K562 (cell line): ENCODE measurements around the gene HAP1. TPM values are rescaled to one million over a fixed set of nuclear protein-coding genes. Genes with fewer than 3 reads are reported as not detected.

Experiments
- ATAC-seq: fragments of 200-7000 bp; cut with Tn5 transposase; 3 replicates; pipeline ENCODE4 v1.9.1; 2020; ENCODE audit warnings: moderate library complexity
- BruUV-seq: library from RNA; stranded (reverse); fragments of 400-500 nt; replicated peaks from 2 replicates; lab custom pipeline; 2021; lab: Mats Ljungman, UMichigan
- CTCF ChIA-PET: fragments of 300-600 bp; formaldehyde crosslinking; extraction: SDS; loops from one replicate; lab custom pipeline; 2021; ENCODE audit warnings: low intra/inter-chr PET ratio; lab: Yijun Ruan, JAX
- POLR2A ChIA-PET: fragments of 300-600, 350-650 bp; sonication (Branson Sonifier 250); formaldehyde crosslinking; extraction: SDS; loops from one replicate; lab custom pipeline; 2021; ENCODE audit warnings: antibody characterized with exemption, inconsistent platforms; lab: Yijun Ruan, JAX
- DNase-seq, 4 experiments: peaks; one replicate each; pipeline versions ENCODE4 v3.0.0 to v3.0.0-alpha.2; 2011 to 2018; ENCODE audit warnings: low spot score in 3 of 4, mixed read lengths in 3 of 4; ENCODE audit errors: extremely low read depth in 1 of 4
- FAIRE-seq: peaks from 2 replicates; lab custom pipeline; 2011; peaks lifted over from hg19 to GRCh38; lab: Jason Lieb, UNC
- H2AFZ ChIP-seq: 2 replicates; pipeline ENCODE4 v1.6.0; 2011; ENCODE audit warnings: low read depth, low read length, control low read depth, inconsistent platforms
- H3K27ac ChIP-seq: fragments of 200-600 bp; 3 replicates; pipeline ENCODE4 v1.8.0; 2011; ENCODE audit warnings: low read depth, mild to moderate bottlenecking, control low read depth, inconsistent platforms, low read length, moderate library complexity, mixed read lengths; ENCODE audit errors: extremely low read depth
- H3K27me3 ChIP-seq, 2 experiments: fragments of 300-600 bp in 1 of 2; 2 replicates in 1 of 2; 3 replicates in 1 of 2; pipeline versions ENCODE4 v1.6.0 to v1.8.0; 2011; ENCODE audit warnings: inconsistent platforms in 2 of 2, low read length in 2 of 2, mild to moderate bottlenecking in 1 of 2, mixed read lengths in 1 of 2, moderate library complexity in 1 of 2; ENCODE audit not compliant: control insufficient read depth in 2 of 2, insufficient read depth in 2 of 2
- H3K36me3 ChIP-seq: fragments of 300-600 bp; 3 replicates; pipeline ENCODE4 v1.8.0; 2011; ENCODE audit warnings: mild to moderate bottlenecking, low read length, inconsistent platforms; ENCODE audit not compliant: control insufficient read depth, insufficient read depth
- H3K4me1 ChIP-seq, 2 experiments: fragments of 200-600 bp in 1 of 2; replicated peaks in 1 of 2; 2 replicates in 1 of 2; 3 replicates in 1 of 2; pipeline versions ENCODE4 v1.5.1 to v1.8.0; 2011; ENCODE audit warnings: inconsistent platforms in 2 of 2, low read length in 2 of 2, mild to moderate bottlenecking in 1 of 2, mixed read lengths in 1 of 2, moderate library complexity in 1 of 2; ENCODE audit not compliant: control insufficient read depth in 2 of 2, insufficient read depth in 2 of 2
- H3K4me2 ChIP-seq: 2 replicates; pipeline ENCODE4 v1.6.1; 2011; ENCODE audit warnings: low read length, control low read depth, inconsistent platforms, mixed read lengths; ENCODE audit not compliant: insufficient read depth
- H3K4me3 ChIP-seq: fragments of 200-600 bp; sonication (generic), shearing (Covaris generic); 2 replicates; pipeline ENCODE4 v1.5.1; 2016; ENCODE audit warnings: control low read depth, inconsistent platforms
- H3K79me2 ChIP-seq: fragments of 200-600 bp; 3 replicates; pipeline ENCODE4 v1.8.0; 2011; ENCODE audit warnings: low read length, inconsistent platforms; ENCODE audit not compliant: control insufficient read depth, insufficient read depth
- H3K9ac ChIP-seq, 2 experiments: 2 replicates each; pipeline versions ENCODE4 v1.6.0 to v1.6.1; 2011; ENCODE audit warnings: low read depth in 2 of 2, low read length in 2 of 2, control low read depth in 1 of 2, inconsistent platforms in 1 of 2, mild to moderate bottlenecking in 1 of 2, mixed read lengths in 1 of 2; ENCODE audit not compliant: insufficient read depth in 1 of 2
- H3K9me1 ChIP-seq: one replicate; pipeline ENCODE4 v1.6.0; 2011; ENCODE audit warnings: inconsistent platforms, mild to moderate bottlenecking, low read length, moderate library complexity; ENCODE audit not compliant: control insufficient read depth, insufficient read depth
- H3K9me3 ChIP-seq: replicated peaks from 2 replicates; pipeline ENCODE4 v1.5.1; 2011; ENCODE audit warnings: low read depth, low read length, inconsistent platforms; ENCODE audit not compliant: control insufficient read depth, insufficient read depth
- H4K20me1 ChIP-seq: replicated peaks from 2 replicates; pipeline ENCODE4 v1.6.1; 2011; ENCODE audit warnings: low read length, inconsistent platforms, mixed read lengths; ENCODE audit not compliant: control insufficient read depth, insufficient read depth
- E2F6 ChIP-seq, 2 experiments: IDR thresholded peaks; 2 replicates each; pipeline ENCODE4 v1.6.1; 2011; ENCODE audit warnings: borderline replicate concordance in 1 of 2, control low read depth in 1 of 2, low read depth in 1 of 2, low read length in 1 of 2, mild to moderate bottlenecking in 1 of 2, mixed read lengths in 1 of 2, moderate library complexity in 1 of 2; ENCODE audit not compliant: insufficient read depth in 1 of 2, insufficient read length in 1 of 2, poor library complexity in 1 of 2, severe bottlenecking in 1 of 2; ENCODE audit errors: extremely low read depth in 1 of 2
- MAFK ChIP-seq: IDR thresholded peaks from 2 replicates; pipeline ENCODE4 v1.6.1; 2011; ENCODE audit warnings: low read length, improper control_type of control experiment
- MTA2 ChIP-seq: fragments of 450-650 bp; IDR thresholded peaks from 2 replicates; pipeline ENCODE4 v1.6.1; 2016; ENCODE audit warnings: low read depth
- NR3C1 ChIP-seq: sonication (generic); formaldehyde crosslinking; IDR thresholded peaks from 2 replicates; pipeline ENCODE4 v1.8.1; 2022; ENCODE audit warnings: missing genetic modification reagents
- PCBP2 ChIP-seq: fragments of 200-400 bp; formaldehyde crosslinking; IDR thresholded peaks from 2 replicates; pipeline ENCODE4 v1.6.1; 2018; ENCODE audit warnings: low read length, low read depth, mild to moderate bottlenecking, moderate library complexity; ENCODE audit not compliant: poor library complexity, severe bottlenecking
- POLR2A ChIP-seq: fragments of 450-650 bp; conservative IDR thresholded peaks from 2 replicates; pipeline ENCODE4 v1.6.1; 2016
- ZC3H4 ChIP-seq: sonication (generic); formaldehyde crosslinking; IDR thresholded peaks from 2 replicates; pipeline ENCODE4 v1.9.0; 2021; ENCODE audit warnings: missing genetic modification reagents, borderline replicate concordance
- WGBS: fragments of 100-300 bp; shearing (Covaris generic); methylation state at CpG from one replicate; pipeline ENCODE4 v1.1.6; 2016; ENCODE audit warnings: low coverage, mixed read lengths; ENCODE audit not compliant: insufficient coverage; ENCODE audit errors: missing lambda C conversion rate; 5-methylcytosine and 5-hydroxymethylcytosine counted together
- in situ Hi-C: fragments of 300-500 bp; cut with MboI; formaldehyde crosslinking; loops from 4 replicates; pipeline ENCODE4 v1.15.0; 2018; ENCODE audit warnings: inconsistent platforms, mixed read lengths
- intact Hi-C: fragments of 100-400 bp; cut with micrococcal nuclease; formaldehyde crosslinking; loops from 2 replicates; pipeline ENCODE4 v1.14.2; 2022
- polyA plus RNA-seq, 8 experiments: library from polyadenylated mRNA; depleted of rRNA in 4 of 8; stranded (reverse) in 5 of 8; unstranded in 3 of 8; fragments of >200 nt; fragmentation: Nextera tagmentation in 2 of 8; fragmentation: Illumina TruSeq in 1 of 8; extraction: Ambion mirVana in 2 of 8; extraction: Trizol in 1 of 8; gene quantifications; 2 replicates each; pipeline versions ENCODE4 v1.2.1 to v1.2.3, GENCODE V29; 2011 to 2014; ENCODE audit warnings: inconsistent platforms in 1 of 8, missing spikeins in 1 of 8
- total RNA-seq, 7 experiments: library from RNA; depleted of rRNA in 6 of 7; stranded (reverse); fragments of >200 nt in 6 of 7; fragmentation: Illumina TruSeq in 2 of 7; extraction: Trizol in 2 of 7; gene quantifications; 2 replicates each; pipeline versions ENCODE4 v1.2.1 to v1.2.3, GENCODE V29; 2011 to 2021; ENCODE audit warnings: low replicate concordance in 1 of 7
- TF ChIP-seq, protein P1 (sequence below): fragments of 450-650 bp; IDR thresholded peaks from 2 replicates; pipeline ENCODE4 v1.6.1; 2016

HAP1 gene
- total and polyA plus RNA-seq, 9 of the 15 experiments (the other 6 are each of a cell fraction or from before 2014, with no cell fraction given) = under 0.01 to 0.09 (median 0.04) TPM; not detected in 6

GRCh38 chr17:41777574-41778188 is 43.2 kb upstream of the HAP1 start:
- Histone ChIP-seq H3K27me3 (no peaks in the 10 kb centered on the region), H3K9me3 (no peaks in the 10 kb centered on the region), H3K4me3 (no peak overlapping the region), H3K79me2 (peaks cover 72% of the 10 kb centered on the region), H3K9ac (peak overlapping the region in 1 of 2 experiments; percentile 76; a peak in 2 of 4 replicates), H3K4me1 (peaks cover 15 to 36% of the 10 kb centered on the region in 2 experiments), H2AFZ (no peak overlapping the region), H3K27ac (no peak overlapping the region), H4K20me1 (peaks cover 12% of the 10 kb centered on the region), H3K4me2 (no peak overlapping the region), H3K9me1 (peaks cover 7% of the 10 kb centered on the region), H3K36me3 (peaks cover 47% of the 10 kb centered on the region; the same call in 2 of the 3 replicates)
- CTCF ChIA-PET = no interaction called here
- no peak for ATAC-seq
- WGBS = 79% methylated on average over 9 of the region's 12 CpGs
- in situ Hi-C loops (no loop called here), intact Hi-C loops (no loop called here)
- FAIRE-seq = no peak
- no peak for DNase-seq
- TF ChIP-seq NR3C1 (CRISPR knock-in tag) (no peak), ZC3H4 (no peak), MAFK (no peak), E2F6 (IDR thresholded peaks at IDR 0.05; ENCODE audit: borderline replicate concordance in 1 of 2, extremely low read depth in 1 of 2, insufficient read depth in 1 of 2, insufficient read length in 1 of 2, low read depth in 1 of 2, low read length in 1 of 2, poor library complexity in 1 of 2, severe bottlenecking in 1 of 2) (no peak), MTA2 (no peak), PCBP2 (no peak), POLR2A (no peak)
- TF ChIP-seq, protein P1, sequence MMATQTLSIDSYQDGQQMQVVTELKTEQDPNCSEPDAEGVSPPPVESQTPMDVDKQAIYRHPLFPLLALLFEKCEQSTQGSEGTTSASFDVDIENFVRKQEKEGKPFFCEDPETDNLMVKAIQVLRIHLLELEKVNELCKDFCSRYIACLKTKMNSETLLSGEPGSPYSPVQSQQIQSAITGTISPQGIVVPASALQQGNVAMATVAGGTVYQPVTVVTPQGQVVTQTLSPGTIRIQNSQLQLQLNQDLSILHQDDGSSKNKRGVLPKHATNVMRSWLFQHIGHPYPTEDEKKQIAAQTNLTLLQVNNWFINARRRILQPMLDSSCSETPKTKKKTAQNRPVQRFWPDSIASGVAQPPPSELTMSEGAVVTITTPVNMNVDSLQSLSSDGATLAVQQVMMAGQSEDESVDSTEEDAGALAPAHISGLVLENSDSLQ = no peak
- BruUV-seq = no TSS peak
- POLR2A ChIA-PET = interaction anchor here (0.6 to 1.9 kb wide), 6 partner anchors 8 to 153 kb away, joined by 3 to 11 read pairs (median 4); partner anchors contain the start of genes JUP and ODAD4
